Epithelial cell of proximal tubule (primary cell): ENCODE measurements around the gene ARSI. TPM values are rescaled to one million over a fixed set of nuclear protein-coding genes. Genes with fewer than 3 reads are reported as not detected.

Experiments used
- DNase-seq: peaks from one replicate; pipeline ENCODE4 v3.0.0-alpha.2; 2011; ENCODE audit warnings: low read depth
- H3K4me3 ChIP-seq: 2 replicates; pipeline ENCODE4 v1.5.1; 2011; ENCODE audit warnings: low read depth, mild to moderate bottlenecking, low read length
- total RNA-seq: library from RNA; depleted of rRNA; stranded (reverse); fragments of >200 nt; gene quantifications from 2 replicates; pipeline ENCODE4 v1.2.3, GENCODE V29; 2015
- TF ChIP-seq, protein P1 (sequence below): conservative IDR thresholded peaks from 2 replicates; pipeline ENCODE4 v1.5.1; 2012; ENCODE audit warnings: low read depth, mild to moderate bottlenecking, low read length

ARSI gene
- total RNA-seq, 1 donor from 2014 or later = 5.7 TPM

DNA sequence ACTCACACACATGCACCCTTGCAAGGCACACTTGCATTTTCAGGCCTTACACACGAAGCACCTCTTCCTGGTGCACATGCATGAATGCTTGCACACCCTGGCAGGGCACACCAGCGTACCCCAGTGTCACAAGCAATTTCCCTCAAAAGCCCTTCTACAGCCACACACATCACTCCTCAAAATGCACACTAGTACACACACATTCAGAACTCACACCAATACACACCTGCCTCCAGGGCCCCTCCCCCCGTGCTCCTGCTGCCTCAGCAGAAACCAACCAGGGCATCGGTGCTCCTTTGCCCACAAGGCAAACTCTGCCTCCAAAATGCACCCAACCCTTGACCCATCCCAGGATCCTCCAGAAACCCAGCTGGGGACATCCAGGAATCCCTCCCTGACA, 14.3 kb downstream of the ARSI start:
- TF ChIP-seq, protein P1, sequence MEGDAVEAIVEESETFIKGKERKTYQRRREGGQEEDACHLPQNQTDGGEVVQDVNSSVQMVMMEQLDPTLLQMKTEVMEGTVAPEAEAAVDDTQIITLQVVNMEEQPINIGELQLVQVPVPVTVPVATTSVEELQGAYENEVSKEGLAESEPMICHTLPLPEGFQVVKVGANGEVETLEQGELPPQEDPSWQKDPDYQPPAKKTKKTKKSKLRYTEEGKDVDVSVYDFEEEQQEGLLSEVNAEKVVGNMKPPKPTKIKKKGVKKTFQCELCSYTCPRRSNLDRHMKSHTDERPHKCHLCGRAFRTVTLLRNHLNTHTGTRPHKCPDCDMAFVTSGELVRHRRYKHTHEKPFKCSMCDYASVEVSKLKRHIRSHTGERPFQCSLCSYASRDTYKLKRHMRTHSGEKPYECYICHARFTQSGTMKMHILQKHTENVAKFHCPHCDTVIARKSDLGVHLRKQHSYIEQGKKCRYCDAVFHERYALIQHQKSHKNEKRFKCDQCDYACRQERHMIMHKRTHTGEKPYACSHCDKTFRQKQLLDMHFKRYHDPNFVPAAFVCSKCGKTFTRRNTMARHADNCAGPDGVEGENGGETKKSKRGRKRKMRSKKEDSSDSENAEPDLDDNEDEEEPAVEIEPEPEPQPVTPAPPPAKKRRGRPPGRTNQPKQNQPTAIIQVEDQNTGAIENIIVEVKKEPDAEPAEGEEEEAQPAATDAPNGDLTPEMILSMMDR = no peak
- H3K4me3 ChIP-seq = no peak overlapping the region
- DNase-seq = no peak

DNA sequence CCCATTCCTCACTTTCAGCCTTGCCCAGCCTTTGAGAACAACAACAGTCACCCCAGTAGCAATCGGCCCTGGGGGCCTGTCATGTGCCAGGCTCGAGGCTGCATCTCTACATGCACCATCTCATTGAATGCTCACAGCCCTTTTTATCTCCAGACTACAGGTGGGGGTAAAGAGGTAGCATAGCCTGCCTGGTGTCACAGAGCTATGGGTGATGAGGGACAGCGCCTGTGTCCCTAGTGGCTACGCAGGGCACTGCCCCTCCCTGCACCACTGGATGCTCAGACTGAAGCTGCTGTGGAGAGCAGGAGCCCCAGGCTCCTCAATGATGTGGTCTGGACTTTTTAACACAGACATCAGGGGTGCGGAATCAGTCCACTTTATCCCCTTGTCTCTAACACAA, 15.9 kb downstream of the ARSI start:
- TF ChIP-seq, protein P1 = peak; percentile 38
- DNase-seq = no peak
- no peak overlapping the region for H3K4me3 ChIP-seq

DNA sequence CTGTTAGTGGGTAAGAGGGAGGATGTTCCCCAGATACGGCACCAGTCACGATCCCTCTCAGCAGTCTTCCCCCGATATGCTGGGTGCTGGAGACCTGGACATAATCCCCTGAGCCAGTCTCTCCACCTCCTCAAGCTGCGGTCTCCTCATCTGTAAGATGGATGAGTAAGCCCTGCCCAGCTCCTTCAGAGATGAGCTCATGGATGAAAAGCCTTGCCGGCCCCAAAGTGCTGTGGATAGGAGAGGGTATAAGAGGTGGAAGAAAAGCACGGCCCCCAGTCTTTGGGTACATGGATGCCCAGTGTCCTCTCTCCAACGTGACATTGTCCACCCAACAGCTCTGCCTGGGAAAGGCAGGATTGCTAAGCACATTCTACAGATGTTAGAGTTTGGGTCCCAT, 17.6 kb downstream of the ARSI start:
- no peak for DNase-seq
- no peak overlapping the region for H3K4me3 ChIP-seq
- TF ChIP-seq, protein P1 = no peak

DNA sequence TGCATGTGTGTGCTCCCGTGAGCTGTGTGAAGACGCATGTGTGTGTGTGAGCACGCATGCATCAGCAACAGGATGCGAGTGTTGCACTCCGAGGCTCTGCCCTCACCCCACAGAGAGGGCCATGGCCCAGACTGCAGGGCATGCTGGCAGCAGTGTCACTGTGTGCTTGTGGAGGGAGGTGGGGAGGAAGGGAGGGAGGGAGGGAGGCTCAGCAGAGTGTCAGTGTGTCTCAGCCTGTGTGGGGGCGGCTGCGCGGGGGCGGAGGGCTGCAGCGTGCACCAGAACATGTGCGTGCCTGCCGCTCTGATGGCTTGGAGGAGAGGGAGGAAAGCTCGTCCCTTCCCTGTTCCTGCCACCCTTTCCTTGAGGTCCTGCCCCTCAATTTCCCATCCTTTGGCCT, 18.4 kb downstream of the ARSI start:
- no peak overlapping the region for H3K4me3 ChIP-seq
- TF ChIP-seq, protein P1 = no peak
- no peak for DNase-seq

DNA sequence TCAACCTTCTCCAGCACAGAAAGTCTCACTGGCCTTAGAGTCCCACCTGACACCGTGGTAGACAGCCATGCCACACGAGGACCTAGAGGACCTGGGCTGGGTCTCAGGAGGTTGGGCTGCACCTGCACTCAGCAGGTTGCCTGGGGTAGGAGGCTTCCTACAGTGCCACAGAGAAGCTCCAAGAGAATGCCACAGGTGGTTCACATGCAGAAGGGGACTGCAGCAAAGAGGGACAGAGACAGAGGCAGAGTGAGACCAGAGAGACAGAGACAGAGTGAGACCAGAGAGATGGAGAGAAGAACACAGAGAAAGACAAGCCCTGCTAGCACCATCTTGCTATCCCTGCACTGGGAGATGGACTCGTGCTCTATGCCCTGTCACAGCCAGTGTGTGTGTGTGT, 18.8 kb downstream of the ARSI start:
- H3K4me3 ChIP-seq = no peak overlapping the region
- no peak for DNase-seq
- TF ChIP-seq, protein P1 = no peak

DNA sequence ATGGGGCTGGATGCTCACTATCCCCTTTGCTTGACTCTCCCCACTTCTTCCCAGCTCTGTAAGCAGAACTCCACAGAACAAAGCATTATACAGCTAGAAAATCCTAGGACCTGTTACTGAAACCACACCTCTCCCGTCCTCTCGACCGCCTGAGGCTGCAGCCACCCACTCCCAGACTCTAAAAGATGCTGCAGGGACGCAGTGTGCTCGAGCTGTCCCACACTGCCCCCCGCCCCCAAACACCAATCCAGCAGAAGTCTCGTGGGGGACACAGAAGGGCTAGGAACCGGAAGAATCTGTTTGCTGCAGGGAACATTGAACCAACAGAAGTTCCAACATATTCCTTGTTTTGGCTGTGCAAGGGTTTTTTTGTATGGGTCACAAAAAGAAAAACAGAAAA, 20.7 kb downstream of the ARSI start:
- no peak overlapping the region for H3K4me3 ChIP-seq
- TF ChIP-seq, protein P1 = no peak
- DNase-seq = no peak

DNA sequence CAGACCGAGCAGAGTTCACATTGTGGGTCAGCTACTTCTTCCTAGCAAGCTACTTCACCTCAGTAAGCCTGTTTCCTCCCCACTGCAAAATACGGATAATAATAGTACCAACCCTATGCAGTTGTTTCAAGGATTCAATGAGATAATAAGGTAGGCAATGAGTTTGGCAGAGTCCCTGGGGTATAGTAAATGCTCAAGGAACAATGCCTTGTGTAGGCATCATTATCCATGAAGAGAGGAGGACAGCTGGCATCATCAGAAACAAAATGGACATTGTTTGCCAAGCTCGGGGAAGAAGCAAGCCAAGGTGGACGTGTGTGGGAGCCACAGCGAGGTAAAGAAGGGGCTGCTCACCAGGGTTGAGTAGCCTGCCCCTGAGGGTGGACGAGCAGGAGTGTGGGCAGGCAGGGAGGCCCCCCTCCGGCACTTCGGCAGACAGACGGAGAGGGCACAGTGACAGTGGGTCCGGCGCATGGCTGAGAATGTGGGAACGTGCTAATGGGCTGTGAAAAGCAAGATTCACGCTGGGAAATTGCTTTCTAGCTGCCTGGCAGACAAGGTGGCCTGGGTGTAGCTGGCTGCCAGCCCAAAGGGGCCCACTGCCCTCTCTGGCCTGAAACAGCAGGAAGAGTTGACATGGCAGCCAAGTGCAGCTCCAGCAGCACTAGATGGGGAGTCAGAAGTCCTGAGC, 23.2 kb downstream of the ARSI start:
- TF ChIP-seq, protein P1 = no peak

More for the DNA sequence above, 23.2 kb downstream of the ARSI start:
- DNase-seq = no peak
- no peak overlapping the region for H3K4me3 ChIP-seq
